IMR-90 (cell line): ENCODE results near the gene GGN. TPM values are rescaled to one million over a fixed set of nuclear protein-coding genes. Genes with fewer than 3 reads are reported as not detected.

Experiments used
- ATAC-seq: fragments of 200-7000 bp; cut with Tn5 transposase; 2 replicates; pipeline ENCODE4 v1.9.1; 2020; ENCODE audit warnings: low read depth, mild to moderate bottlenecking, moderate library complexity
- BruUV-seq: library from RNA; stranded (reverse); fragments of 400-500 nt; replicated peaks from 2 replicates; lab custom pipeline; 2021; lab: Mats Ljungman, UMichigan
- CTCF ChIA-PET: fragments of 300-600 bp; formaldehyde crosslinking; extraction: SDS; loops from one replicate; lab custom pipeline; 2021; ENCODE audit warnings: antibody characterized with exemption; lab: Yijun Ruan, JAX
- POLR2A ChIA-PET: fragments of 300-600 bp; sonication (Branson Sonifier 250); formaldehyde crosslinking; loops from one replicate; lab custom pipeline; 2022; ENCODE audit warnings: antibody characterized with exemption; ENCODE audit not compliant: unreplicated experiment; lab: Charles Lee
- DNase-seq: peaks from one replicate; pipeline ENCODE4 v3.0.0; 2013
- H2AFZ ChIP-seq: replicated peaks from 2 replicates; pipeline ENCODE3; 2013; ENCODE audit warnings: low read length, mild to moderate bottlenecking; ENCODE audit not compliant: poor library complexity
- H2AK5ac ChIP-seq: 2 replicates; pipeline ENCODE4 v1.6.1; 2013; ENCODE audit warnings: low read depth, low read length, inconsistent platforms
- H2AK9ac ChIP-seq: replicated peaks from 2 replicates; pipeline ENCODE3; 2013; ENCODE audit warnings: mild to moderate bottlenecking, low read depth, low read length, moderate library complexity; ENCODE audit not compliant: poor library complexity
- H2BK120ac ChIP-seq: 2 replicates; pipeline ENCODE4 v1.6.1; 2013; ENCODE audit warnings: low read depth, low read length, inconsistent platforms
- H2BK15ac ChIP-seq: 3 replicates; pipeline ENCODE4 v1.6.1; 2013; ENCODE audit warnings: low read depth, low read length, inconsistent platforms
- H2BK20ac ChIP-seq: 2 replicates; pipeline ENCODE4 v1.6.1; 2013; ENCODE audit warnings: low read depth, mild to moderate bottlenecking, inconsistent platforms, low read length, moderate library complexity
- H2BK5ac ChIP-seq: 2 replicates; pipeline ENCODE4 v1.6.1; 2013; ENCODE audit warnings: mild to moderate bottlenecking, low read depth, low read length, inconsistent platforms; ENCODE audit not compliant: poor library complexity, severe bottlenecking
- H3K14ac ChIP-seq: replicated peaks from 2 replicates; pipeline ENCODE4 v1.6.1; 2013; ENCODE audit warnings: low read depth, low read length, inconsistent platforms
- H3K18ac ChIP-seq: 2 replicates; pipeline ENCODE4 v1.6.1; 2013; ENCODE audit warnings: low read depth, low read length, control low read depth
- H3K23ac ChIP-seq: 2 replicates; pipeline ENCODE4 v1.6.1; 2013; ENCODE audit warnings: low read depth, low read length, inconsistent platforms
- H3K27ac ChIP-seq: 2 replicates; pipeline ENCODE4 v1.5.1; 2013; ENCODE audit warnings: mild to moderate bottlenecking, control low read depth, low read length; ENCODE audit not compliant: insufficient read depth
- H3K27me3 ChIP-seq: 2 replicates; pipeline ENCODE4 v1.6.1; 2013; ENCODE audit warnings: low read length; ENCODE audit not compliant: control insufficient read depth, insufficient read depth
- H3K36me3 ChIP-seq: 2 replicates; pipeline ENCODE4 v1.6.1; 2013; ENCODE audit warnings: low read length, mixed read lengths; ENCODE audit not compliant: control insufficient read depth, insufficient read depth
- H3K4ac ChIP-seq: 2 replicates; pipeline ENCODE4 v1.6.1; 2013; ENCODE audit warnings: low read depth, low read length, inconsistent platforms
- H3K4me1 ChIP-seq: 2 replicates; pipeline ENCODE4 v1.6.1; 2013; ENCODE audit warnings: low read length, mixed read lengths; ENCODE audit not compliant: control insufficient read depth, insufficient read depth
- H3K4me2 ChIP-seq: 2 replicates; pipeline ENCODE4 v1.6.1; 2013; ENCODE audit warnings: low read depth, mild to moderate bottlenecking, control low read depth, low read length, moderate library complexity
- H3K4me3 ChIP-seq: 2 replicates; pipeline ENCODE4 v1.5.1; 2013; ENCODE audit warnings: low read depth, mild to moderate bottlenecking, control low read depth, low read length, moderate library complexity; ENCODE audit not compliant: insufficient read depth
- H3K56ac ChIP-seq: 2 replicates; pipeline ENCODE4 v1.6.1; 2013; ENCODE audit warnings: low read length, inconsistent platforms; ENCODE audit not compliant: insufficient read depth; ENCODE audit errors: extremely low read depth
- H3K79me1 ChIP-seq, 2 experiments: 2 replicates each; pipeline ENCODE4 v1.6.1; 2013; ENCODE audit warnings: low read length in 2 of 2, inconsistent platforms in 1 of 2, low read depth in 1 of 2
- H3K9ac ChIP-seq: 2 replicates; pipeline ENCODE4 v1.6.1; 2013; ENCODE audit warnings: low read depth, low read length, control low read depth
- H3K9me1 ChIP-seq: 2 replicates; pipeline ENCODE4 v1.6.1; 2013; ENCODE audit warnings: low read length, inconsistent platforms; ENCODE audit not compliant: insufficient read depth
- H3K9me3 ChIP-seq: 2 replicates; pipeline ENCODE4 v1.6.1; 2013; ENCODE audit warnings: low read length; ENCODE audit not compliant: control insufficient read depth, insufficient read depth
- H4K20me1 ChIP-seq: 2 replicates; pipeline ENCODE4 v1.6.1; 2013; ENCODE audit warnings: low read length, inconsistent platforms; ENCODE audit not compliant: insufficient read depth
- H4K5ac ChIP-seq: 2 replicates; pipeline ENCODE4 v1.6.1; 2013; ENCODE audit warnings: mild to moderate bottlenecking, low read depth, low read length, control low read depth
- H4K8ac ChIP-seq, 2 experiments: 2 replicates each; pipeline ENCODE4 v1.6.1; 2013; ENCODE audit warnings: low read depth in 2 of 2, low read length in 2 of 2, control low read depth in 1 of 2, inconsistent platforms in 1 of 2
- H4K91ac ChIP-seq: 2 replicates; pipeline ENCODE4 v1.6.1; 2013; ENCODE audit warnings: low read depth, low read length, inconsistent platforms; ENCODE audit not compliant: insufficient read depth
- CEBPB ChIP-seq: IDR thresholded peaks from 2 replicates; pipeline ENCODE4 v1.6.1; 2012; ENCODE audit warnings: low read depth, low read length, improper control_type of control experiment
- FOS ChIP-seq: fragments of 150-350 bp; IDR thresholded peaks from 2 replicates; pipeline ENCODE4 v1.6.1; 2016; ENCODE audit warnings: low read depth, low read length
- MAZ ChIP-seq: IDR thresholded peaks from 2 replicates; pipeline ENCODE4 v1.6.1; 2012; ENCODE audit warnings: low read depth, mild to moderate bottlenecking, low read length, improper control_type of control experiment, moderate library complexity, borderline replicate concordance
- MXI1 ChIP-seq: IDR thresholded peaks from 2 replicates; pipeline ENCODE4 v1.6.1; 2012; ENCODE audit warnings: low read depth, mild to moderate bottlenecking, low read length, moderate library complexity, borderline replicate concordance
- RFX5 ChIP-seq: IDR thresholded peaks from 2 replicates; pipeline ENCODE4 v1.8.0; 2012; ENCODE audit warnings: low read depth, mild to moderate bottlenecking, low read length, moderate library complexity
- WGBS, 2 experiments: methylation state at CpG; one replicate each; pipeline versions ENCODE4 v1.1.5 to v1.1.7; 2013; ENCODE audit warnings: missing lambda C conversion rate in 2 of 2; ENCODE audit not compliant: insufficient read length in 1 of 2; ENCODE audit errors: extremely low coverage in 2 of 2; 5-methylcytosine and 5-hydroxymethylcytosine counted together
- dilution Hi-C: fragments of 300-500 bp; cut with HindIII; formaldehyde crosslinking; loops from one replicate; pipeline ENCODE4 v1.14.3; 2018; ENCODE audit warnings: low sequenced_read_pairs; ENCODE audit not compliant: unreplicated experiment
- in situ Hi-C: fragments of 300-500 bp; cut with MboI; formaldehyde crosslinking; loops from 3 replicates; pipeline ENCODE4 v1.14.3; 2019; ENCODE audit warnings: low sequenced_read_pairs, inconsistent platforms, mixed read lengths
- intact Hi-C: fragments of 100-400 bp; cut with micrococcal nuclease; formaldehyde crosslinking; loops from 2 replicates; pipeline ENCODE4 v1.10.0; 2022
- polyA plus RNA-seq, 3 experiments: library from polyadenylated mRNA; depleted of rRNA; stranded (reverse); fragments of >200 nt; gene quantifications; 2 replicates each; pipeline ENCODE4 v1.2.3, GENCODE V29; 2012; ENCODE audit warnings: low replicate concordance in 1 of 3
- total RNA-seq: library from RNA; depleted of rRNA; stranded (reverse); fragments of >200 nt; gene quantifications from 2 replicates; pipeline ENCODE4 v1.2.3, GENCODE V29; 2012
- TF ChIP-seq, protein P1 (sequence below): conservative IDR thresholded peaks from 2 replicates; pipeline ENCODE4 v1.5.1; 2012; ENCODE audit warnings: mild to moderate bottlenecking, low read depth, low read length, improper control_type of control experiment
- TF ChIP-seq, protein P2 (sequence below): fragments of 150-350 bp; IDR thresholded peaks from 2 replicates; pipeline ENCODE4 v1.6.1; 2017; ENCODE audit warnings: mild to moderate bottlenecking, antibody characterized with exemption, low read length, low read depth
- TF ChIP-seq, protein P3 (sequence below): fragments of 150-350 bp; IDR thresholded peaks from 2 replicates; pipeline ENCODE4 v1.6.1; 2016; ENCODE audit warnings: low read depth, mild to moderate bottlenecking, low read length, moderate library complexity, borderline replicate concordance

Gene GGN
- total and polyA plus RNA-seq, 2 of the 4 experiments (the other 2 are of a cell fraction), result under 0.01 to 0.65 TPM

DNA sequence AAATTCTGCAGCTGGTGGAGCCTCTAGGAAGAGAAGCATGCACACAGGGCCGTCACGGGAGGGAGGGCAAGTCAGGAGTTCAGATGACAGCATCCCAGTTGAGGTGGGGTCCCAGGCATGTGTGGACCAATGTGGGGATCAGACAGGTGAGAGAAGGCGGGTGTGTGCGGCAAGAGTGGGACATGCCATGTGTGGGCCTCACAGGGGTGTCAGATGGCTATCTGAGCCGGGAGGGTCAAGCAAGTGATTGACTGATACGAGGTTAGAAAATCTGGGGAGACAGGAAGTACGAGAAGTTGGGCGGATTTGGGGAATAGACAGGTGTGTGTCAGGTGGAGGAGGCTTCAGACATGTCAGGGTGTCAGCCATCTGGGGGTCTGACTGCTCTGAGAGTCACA lies 29.3 kb upstream of the GGN start:
- CTCF ChIA-PET, result interaction anchor here (1.0 kb wide), 1 partner anchor 12 kb away, joined by 4 read pairs; no protein-coding TSS in a partner anchor
- in situ Hi-C loops, result loop anchor here (25.0 kb wide), 1 partner anchor 520 kb away; the partner anchor contains the start of genes MRPS12 and SARS2

More for the DNA sequence above, 29.3 kb upstream of the GGN start:
- dilution Hi-C loops, result no loop called here
- Histone ChIP-seq H3K4me1 (no peaks in the 10 kb centered on the region), H2AK5ac (no peak overlapping the region), H3K36me3 (no peaks in the 10 kb centered on the region), H3K4me3 (no peak overlapping the region), H2BK5ac (no peak overlapping the region), H3K18ac (no peak overlapping the region), H4K8ac (no peak overlapping the region), H2BK120ac (no peak overlapping the region), H3K4ac (no peak overlapping the region), H3K9ac (no peak overlapping the region), H3K23ac (no peak overlapping the region), H3K9me1 (peaks cover 6% of the 10 kb centered on the region; the same call in 1 of the 2 replicates), H3K27me3 (peaks cover 27% of the 10 kb centered on the region), H4K5ac (no peak overlapping the region), H3K79me1 (no peaks in the 10 kb centered on the region), H2BK15ac (no peak overlapping the region), H3K4me2 (no peak overlapping the region), H3K56ac (no peak overlapping the region), H2AFZ (no peak overlapping the region), H3K27ac (no peak overlapping the region), H2AK9ac (no peak overlapping the region), H4K91ac (no peak overlapping the region), H4K20me1 (no peaks in the 10 kb centered on the region), H3K14ac (no peak overlapping the region), H3K9me3 (no peaks in the 10 kb centered on the region), H2BK20ac (no peak overlapping the region)
- POLR2A ChIA-PET, result no interaction called here
- 58% methylated on average over 8 of the region's 8 CpGs; no CpG with 5 or more reads in 1 of the 2 experiments for WGBS, 2 experiments
- ATAC-seq (no peak), DNase-seq (no peak)
- intact Hi-C loops, result no loop called here
- no TSS peak for BruUV-seq
- TF ChIP-seq MXI1 (no peak), CEBPB (no peak), FOS (no peak), RFX5 (no peak), MAZ (no peak)
- TF ChIP-seq, protein P1, sequence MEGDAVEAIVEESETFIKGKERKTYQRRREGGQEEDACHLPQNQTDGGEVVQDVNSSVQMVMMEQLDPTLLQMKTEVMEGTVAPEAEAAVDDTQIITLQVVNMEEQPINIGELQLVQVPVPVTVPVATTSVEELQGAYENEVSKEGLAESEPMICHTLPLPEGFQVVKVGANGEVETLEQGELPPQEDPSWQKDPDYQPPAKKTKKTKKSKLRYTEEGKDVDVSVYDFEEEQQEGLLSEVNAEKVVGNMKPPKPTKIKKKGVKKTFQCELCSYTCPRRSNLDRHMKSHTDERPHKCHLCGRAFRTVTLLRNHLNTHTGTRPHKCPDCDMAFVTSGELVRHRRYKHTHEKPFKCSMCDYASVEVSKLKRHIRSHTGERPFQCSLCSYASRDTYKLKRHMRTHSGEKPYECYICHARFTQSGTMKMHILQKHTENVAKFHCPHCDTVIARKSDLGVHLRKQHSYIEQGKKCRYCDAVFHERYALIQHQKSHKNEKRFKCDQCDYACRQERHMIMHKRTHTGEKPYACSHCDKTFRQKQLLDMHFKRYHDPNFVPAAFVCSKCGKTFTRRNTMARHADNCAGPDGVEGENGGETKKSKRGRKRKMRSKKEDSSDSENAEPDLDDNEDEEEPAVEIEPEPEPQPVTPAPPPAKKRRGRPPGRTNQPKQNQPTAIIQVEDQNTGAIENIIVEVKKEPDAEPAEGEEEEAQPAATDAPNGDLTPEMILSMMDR, result no peak
- TF ChIP-seq, protein P2, sequence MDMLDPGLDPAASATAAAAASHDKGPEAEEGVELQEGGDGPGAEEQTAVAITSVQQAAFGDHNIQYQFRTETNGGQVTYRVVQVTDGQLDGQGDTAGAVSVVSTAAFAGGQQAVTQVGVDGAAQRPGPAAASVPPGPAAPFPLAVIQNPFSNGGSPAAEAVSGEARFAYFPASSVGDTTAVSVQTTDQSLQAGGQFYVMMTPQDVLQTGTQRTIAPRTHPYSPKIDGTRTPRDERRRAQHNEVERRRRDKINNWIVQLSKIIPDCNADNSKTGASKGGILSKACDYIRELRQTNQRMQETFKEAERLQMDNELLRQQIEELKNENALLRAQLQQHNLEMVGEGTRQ, result no peak
- TF ChIP-seq, protein P3, sequence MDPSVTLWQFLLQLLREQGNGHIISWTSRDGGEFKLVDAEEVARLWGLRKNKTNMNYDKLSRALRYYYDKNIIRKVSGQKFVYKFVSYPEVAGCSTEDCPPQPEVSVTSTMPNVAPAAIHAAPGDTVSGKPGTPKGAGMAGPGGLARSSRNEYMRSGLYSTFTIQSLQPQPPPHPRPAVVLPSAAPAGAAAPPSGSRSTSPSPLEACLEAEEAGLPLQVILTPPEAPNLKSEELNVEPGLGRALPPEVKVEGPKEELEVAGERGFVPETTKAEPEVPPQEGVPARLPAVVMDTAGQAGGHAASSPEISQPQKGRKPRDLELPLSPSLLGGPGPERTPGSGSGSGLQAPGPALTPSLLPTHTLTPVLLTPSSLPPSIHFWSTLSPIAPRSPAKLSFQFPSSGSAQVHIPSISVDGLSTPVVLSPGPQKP, result no peak
